Stimulated activated naive CD4-positive, alpha-beta T cell treated with Interleukin-2 at 50 U/mL for 16 hours (primary cell): ENCODE measurements around the gene GORASP2.

ENCODE experiments used
- DNase-seq: peaks from one replicate; lab custom pipeline; 2025; lab: John Stamatoyannopoulos, UW

Gene GORASP2

DNA sequence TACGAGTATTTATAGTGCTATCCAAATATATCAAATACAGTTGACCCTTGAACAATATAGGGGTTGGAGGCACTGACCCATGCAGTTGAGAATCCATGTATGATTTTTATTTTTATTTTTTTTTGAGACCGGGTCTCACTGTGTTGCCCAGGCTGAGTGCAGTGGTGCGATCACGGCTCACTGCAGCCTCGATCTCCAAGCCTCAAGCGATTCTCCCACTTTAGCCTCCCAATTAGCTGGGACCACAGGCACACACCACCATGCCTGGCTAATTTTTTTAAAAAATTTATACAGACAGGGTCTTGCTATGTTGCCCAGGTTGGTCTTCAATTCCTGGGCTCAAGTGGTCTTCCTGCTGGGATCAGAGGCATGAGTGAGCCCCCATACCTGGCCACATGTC is 70.6 kb downstream of the GORASP2 start:
- no peak for DNase-seq

DNA sequence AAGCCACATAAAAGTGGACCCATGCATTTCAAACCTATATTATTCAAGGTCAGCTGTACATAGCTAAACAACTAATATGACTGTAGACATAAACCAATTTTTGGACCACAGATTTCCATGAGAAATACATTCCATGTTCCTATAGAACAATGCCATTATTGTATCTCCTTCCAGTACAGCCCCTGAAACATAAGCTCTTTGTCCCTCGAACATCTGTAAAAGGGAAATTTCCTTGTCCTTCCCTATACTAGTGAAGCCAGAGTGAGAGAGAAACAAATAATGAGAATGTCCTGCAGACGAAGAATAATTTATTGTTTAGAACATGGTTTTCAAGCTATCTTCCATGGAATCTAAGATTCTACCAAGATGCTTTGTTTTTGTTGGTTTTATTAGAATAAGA is 75.3 kb downstream of the GORASP2 start:
- DNase-seq, result no peak

DNA sequence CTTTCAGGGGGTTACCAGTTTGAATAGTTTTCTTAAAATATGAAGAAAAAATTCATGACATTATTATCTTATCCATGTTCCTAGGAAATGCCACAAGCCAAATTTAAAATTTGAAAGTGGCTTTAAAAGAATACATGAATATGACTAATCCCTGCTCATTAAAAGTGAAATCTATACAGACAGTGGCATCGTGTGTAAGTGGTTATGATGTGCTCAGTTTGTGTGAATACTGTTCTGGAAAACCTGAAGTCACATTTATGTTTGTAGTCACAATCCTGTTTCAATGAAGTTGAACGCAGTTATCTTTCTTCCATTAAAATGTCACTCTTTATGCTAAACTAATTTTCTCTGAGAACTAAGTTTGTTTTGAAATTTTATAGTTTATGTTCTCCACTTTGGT is 75.8 kb downstream of the GORASP2 start:
- no peak for DNase-seq

GRCh38 chr2:171008550-171009205 is 79.6 kb downstream of the GORASP2 start:
- no peak for DNase-seq

DNA sequence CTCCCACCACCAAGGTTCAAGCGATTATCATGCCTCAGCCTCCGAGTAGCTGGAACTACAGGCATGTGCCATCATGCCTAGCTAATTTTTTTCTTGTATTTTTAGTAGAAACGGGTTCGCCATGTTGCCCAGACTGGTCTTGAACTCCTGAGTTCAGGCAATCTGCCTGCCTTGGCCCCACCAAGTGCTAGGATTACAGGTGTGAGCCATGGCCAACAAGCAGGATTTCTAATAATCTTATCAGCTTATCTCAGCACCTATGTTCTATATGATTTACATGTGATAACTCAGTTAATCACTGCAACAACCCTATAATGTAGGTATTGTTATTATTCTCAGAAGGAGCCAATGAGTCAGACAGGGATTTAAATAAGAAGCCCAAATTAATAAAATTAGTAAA is 80.3 kb downstream of the GORASP2 start:
- DNase-seq, result no peak

DNA sequence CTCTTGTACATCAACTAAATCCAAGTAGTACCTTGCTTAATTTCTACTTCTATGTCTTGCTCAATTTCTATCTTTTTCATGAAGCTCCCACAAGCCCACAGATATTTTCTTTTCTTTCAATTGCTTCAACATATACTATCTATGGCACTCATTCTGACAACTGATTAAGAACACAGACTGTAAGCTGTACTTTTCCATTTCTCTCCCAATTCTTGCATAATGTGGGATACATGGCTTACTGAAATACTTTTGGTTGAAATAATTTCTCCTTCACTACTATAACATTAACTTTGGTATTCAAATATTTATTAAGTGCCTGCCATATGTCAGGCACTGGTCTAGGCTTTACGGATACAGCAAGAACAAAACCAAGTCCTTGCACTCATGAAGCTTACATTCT is 84.8 kb downstream of the GORASP2 start:
- DNase-seq, result no peak

DNA sequence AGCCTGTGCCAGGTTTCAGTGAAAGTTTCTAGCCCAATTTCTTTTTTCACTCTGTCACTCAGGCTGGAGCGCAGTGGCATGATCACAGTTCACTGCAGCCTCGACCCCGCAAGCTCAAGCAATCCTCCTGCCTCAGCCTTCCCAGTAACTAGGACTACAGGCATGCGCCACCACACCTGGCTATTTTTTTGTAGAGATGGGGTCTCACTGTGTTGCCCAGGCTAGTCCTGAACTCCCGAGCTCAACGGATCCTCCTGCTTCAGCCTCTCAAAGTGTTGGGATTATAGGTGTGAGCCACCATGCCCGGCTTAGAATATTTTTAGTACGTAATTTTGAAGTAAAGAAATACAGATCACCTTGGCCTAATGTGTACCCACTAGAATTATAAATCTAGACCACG is 87.1 kb downstream of the GORASP2 start:
- no peak for DNase-seq
